ENCODE data around the gene RHBDL3. TPM values are rescaled to one million over a fixed set of nuclear protein-coding genes. Genes with fewer than 3 reads are reported as not detected.
"Not testable (repeated sequence)": the region's sequence is repeated elsewhere in the genome, so short reads cannot be mapped to it uniquely, and the experiment has no call there.

Gene RHBDL3, protein sequence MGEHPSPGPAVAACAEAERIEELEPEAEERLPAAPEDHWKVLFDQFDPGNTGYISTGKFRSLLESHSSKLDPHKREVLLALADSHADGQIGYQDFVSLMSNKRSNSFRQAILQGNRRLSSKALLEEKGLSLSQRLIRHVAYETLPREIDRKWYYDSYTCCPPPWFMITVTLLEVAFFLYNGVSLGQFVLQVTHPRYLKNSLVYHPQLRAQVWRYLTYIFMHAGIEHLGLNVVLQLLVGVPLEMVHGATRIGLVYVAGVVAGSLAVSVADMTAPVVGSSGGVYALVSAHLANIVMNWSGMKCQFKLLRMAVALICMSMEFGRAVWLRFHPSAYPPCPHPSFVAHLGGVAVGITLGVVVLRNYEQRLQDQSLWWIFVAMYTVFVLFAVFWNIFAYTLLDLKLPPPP
- under 1 TPM; 0.08 to 0.79 (median 0.21) TPM for polyA plus RNA-seq

DNA sequence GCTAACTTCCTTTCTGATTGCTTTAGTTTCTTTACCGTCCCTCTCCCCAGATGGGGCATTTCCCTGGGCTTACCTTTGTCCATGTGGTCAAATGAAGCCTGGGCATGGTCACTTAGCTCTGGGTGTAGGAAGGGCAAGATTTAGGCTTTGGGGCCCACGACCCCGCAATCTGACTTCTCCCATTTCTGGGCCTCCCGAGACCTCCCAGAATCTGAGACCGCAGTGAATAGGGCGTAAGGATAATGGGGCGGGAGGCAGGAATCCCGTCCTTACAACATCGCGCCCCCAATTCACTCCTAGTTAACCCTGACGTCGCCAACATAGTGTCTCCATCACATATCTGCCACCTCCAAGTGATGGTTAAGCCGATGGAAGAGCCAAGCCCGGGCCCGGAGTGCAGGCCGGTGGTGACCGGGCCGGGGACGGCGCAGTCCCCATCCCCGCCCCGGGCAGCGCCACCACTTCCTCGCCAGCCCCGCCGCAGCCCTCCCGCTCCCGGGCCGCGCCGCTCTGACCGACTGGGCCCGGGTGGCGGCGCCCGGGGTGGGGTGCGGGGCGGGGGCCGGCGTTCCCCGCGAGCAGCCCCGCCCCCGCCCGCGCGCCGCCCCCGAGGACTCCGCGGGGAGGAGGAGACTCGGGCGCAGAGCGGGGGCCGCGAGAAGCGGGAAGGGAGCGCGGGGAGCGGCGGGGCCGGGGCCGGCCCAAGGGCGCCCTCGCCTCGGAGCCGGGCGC is at the start of gene RHBDL3:
Gene RHBDL3, plus strand, starts transcription at position 641 of the 732 bp plus-strand sequence. CDS start 358 bp downstream, outside the sequence.
- H3K27ac ChIP-seq (ENCODE audit: low read depth, low read length), result no peak within 1 kb of the TSS
- WGBS, 3 donors, result 3 to 4% (median 4%) methylated on average over 36 to 64 of the region's 68 CpGs

- WGBS, 3 donors, result 70 to 72% (median 72%) methylated on average over 3 of the region's 3 CpGs
- H3K27ac ChIP-seq (ENCODE audit: low read depth, low read length), result no peak overlapping the region
Observed at GRCh38 chr17:32222621-32223020, 43.0 kb upstream of the RHBDL3 start.

DNA sequence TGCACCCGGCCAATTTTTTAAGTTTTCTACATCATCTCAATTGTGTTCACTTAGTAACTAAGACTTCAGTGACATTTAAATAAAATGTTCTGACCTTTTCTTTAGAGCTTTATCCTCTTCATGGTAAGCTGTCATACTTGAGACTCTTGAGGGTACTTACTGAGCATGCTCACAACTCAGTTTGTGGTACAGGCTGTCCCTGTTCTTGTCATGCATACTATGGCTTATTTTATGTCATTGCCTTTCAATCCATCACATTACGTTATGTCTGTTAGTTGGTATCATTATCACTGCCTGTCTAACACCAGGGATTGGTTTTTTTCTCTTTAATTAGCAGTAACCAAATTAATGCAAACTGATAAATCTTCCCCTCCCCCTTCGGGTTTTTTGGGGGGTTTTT is 41.9 kb upstream of the RHBDL3 start:
- no peak overlapping the region for H3K27ac ChIP-seq (ENCODE audit: low read depth, low read length)
- WGBS, 3 donors, result 86 to 93% (median 91%) methylated on average over 3 of the region's 3 CpGs

GRCh38 chr17:32226886-32227285 is 38.7 kb upstream of the RHBDL3 start:
- no peak overlapping the region for H3K27ac ChIP-seq (ENCODE audit: low read depth, low read length)
- WGBS, 3 donors, result 42 to 88% (median 78%) methylated on average over 3 of the region's 3 CpGs

GRCh38 chr17:32227910-32228309 is 37.7 kb upstream of the RHBDL3 start:
- whole genome bisulfite sequencing, 3 donors, result 76 to 87% (median 81%) methylated on average over 9 of the region's 9 CpGs
- no peak overlapping the region for H3K27ac ChIP-seq (ENCODE audit: low read depth, low read length)

DNA sequence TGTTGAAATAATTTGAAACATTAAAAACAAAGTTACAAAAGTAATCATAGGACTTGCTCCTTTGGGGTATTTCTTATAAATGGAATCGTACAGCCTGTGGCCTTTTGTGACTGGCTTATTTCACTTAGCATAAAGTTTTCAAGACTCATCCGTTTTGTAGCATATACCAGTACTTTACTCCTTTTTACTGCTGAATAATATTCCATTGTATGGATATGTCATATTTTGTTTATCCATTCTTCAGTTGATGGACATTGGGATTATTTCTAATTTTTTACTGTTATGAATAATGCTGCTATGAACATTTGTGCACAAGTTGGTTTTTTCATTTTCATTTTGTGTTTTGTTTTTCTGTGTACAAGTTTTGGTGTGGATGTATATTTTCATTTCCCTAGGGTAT is 30.0 kb upstream of the RHBDL3 start:
- 66 to 92% (median 86%) methylated on average over 2 of the region's 2 CpGs for WGBS, 3 donors

GRCh38 chr17:32239456-32239855 is 26.2 kb upstream of the RHBDL3 start:
- no peak overlapping the region for H3K27ac ChIP-seq (ENCODE audit: low read depth, low read length)
- WGBS, 3 donors, result 33 to 74% (median 36%) methylated on average over 2 of the region's 2 CpGs

More for the DNA sequence above, 30.0 kb upstream of the RHBDL3 start:
- H3K27ac ChIP-seq (ENCODE audit: low read depth, low read length), result no peak overlapping the region

- 79 to 82% (median 80%) methylated on average over 8 of the region's 8 CpGs for WGBS, 3 donors
- no peak overlapping the region for H3K27ac ChIP-seq (ENCODE audit: low read depth, low read length)
Observed at GRCh38 chr17:32240750-32241149, 24.9 kb upstream of the RHBDL3 start.

GRCh38 chr17:32241640-32242039 is 24.0 kb upstream of the RHBDL3 start:
- no peak overlapping the region for H3K27ac ChIP-seq (ENCODE audit: low read depth, low read length)
- 80 to 82% (median 80%) methylated on average over 1 of the region's 1 CpG for WGBS, 3 donors

DNA sequence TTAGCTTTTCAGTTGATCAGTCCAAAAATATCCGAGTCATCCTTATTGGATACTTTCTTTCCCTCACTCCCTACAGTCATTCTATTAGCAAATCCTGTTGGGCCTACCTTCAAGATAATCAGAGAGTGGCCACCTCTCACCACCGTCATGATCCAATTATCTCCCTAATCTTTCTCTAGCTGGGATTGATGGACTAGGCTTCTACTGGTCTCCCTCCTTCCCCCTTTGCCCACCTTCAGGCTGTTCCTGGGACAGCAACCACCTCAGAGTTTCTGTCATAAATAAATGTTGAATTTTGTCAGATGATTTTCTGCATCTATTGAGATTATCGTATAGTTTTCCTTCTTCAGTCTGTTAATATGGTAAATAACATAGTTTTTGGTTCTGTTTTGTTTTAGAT is 16.2 kb upstream of the RHBDL3 start:
- no peak overlapping the region for H3K27ac ChIP-seq (ENCODE audit: low read depth, low read length)
- 88 to 92% (median 90%) methylated on average over 3 of the region's 3 CpGs for WGBS, 3 donors

DNA sequence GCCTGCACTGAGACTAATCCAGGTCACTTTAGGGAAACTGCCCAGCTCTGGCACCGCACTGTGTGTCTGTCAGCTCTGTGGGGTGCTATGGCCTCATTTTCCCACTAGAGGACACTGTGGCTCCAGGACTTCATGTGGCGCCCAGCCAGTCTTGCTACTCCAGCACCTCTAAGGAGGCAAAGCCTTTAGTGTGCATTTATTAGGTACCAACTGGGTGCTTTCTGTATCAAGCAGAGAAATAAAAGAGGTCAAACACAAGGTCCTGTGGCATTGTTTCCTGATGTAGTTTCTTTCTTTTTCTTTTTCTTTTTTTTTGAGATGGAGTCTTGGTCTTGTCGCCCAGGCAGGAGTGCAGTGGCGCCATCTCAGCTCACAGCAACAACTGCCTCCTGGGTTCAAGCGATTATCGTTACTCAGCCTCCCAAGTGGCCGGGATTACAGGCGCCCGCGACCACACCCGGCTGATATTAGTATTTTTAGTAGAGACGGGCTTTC is 12.5 kb upstream of the RHBDL3 start:
- 58 to 68% (median 59%) methylated on average over 12 of the region's 12 CpGs for WGBS, 3 donors
- no peak overlapping the region for H3K27ac ChIP-seq (ENCODE audit: low read depth, low read length)

- H3K27ac ChIP-seq (ENCODE audit: low read depth, low read length), result no peak overlapping the region
- 31 to 52% (median 48%) methylated on average over 9 of the region's 9 CpGs for WGBS, 3 donors
Observed at GRCh38 chr17:32256012-32256700, 9.5 kb upstream of the RHBDL3 start.

DNA sequence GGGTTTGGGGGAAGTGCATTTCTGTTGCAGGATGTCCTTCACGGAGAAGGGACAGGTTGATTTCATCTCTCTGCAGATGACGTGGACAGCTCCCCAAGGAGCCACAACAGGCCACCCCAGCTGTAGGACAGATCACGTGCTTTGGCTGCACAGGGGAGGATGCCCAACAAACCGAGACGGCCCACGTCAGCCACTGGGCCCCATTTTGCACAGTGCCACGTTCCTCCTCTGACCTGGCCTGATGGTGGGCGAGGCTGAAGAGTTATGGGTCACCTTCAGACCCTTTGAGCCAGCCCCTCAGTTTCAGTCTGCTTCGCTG is 9.0 kb upstream of the RHBDL3 start:
- H3K27ac ChIP-seq (ENCODE audit: low read depth, low read length), result no peak overlapping the region
- 59 to 89% (median 68%) methylated on average over 9 of the region's 9 CpGs for WGBS, 3 donors

GRCh38 chr17:32258383-32259140 is 7.1 kb upstream of the RHBDL3 start:
- WGBS, 3 donors, result 64 to 77% (median 65%) methylated on average over 18 of the region's 18 CpGs
- H3K27ac ChIP-seq (ENCODE audit: low read depth, low read length), result no peak overlapping the region

DNA sequence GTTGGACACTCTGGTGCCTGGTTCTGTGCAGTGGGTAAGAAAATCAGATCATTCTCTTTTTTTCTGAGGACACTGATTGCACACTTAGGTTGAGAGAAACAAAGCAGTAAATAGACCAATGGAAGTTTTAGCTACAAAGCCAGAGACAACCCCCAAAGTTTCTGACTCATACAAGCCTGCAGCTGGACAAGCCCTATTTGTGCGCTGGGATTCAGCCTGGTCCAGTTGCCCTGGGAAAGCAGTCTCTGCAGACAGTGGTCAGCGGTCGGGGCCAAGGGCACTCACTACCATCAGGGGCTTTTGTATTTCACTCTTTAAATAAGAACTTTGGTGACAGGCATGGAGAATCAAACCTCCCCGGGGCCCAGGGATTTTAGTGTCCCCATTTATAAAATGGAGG is 6.0 kb upstream of the RHBDL3 start:
- WGBS, 3 donors, result 79 to 88% (median 87%) methylated on average over 4 of the region's 4 CpGs
- no peak overlapping the region for H3K27ac ChIP-seq (ENCODE audit: low read depth, low read length)

GRCh38 chr17:32261417-32261736 is 4.3 kb upstream of the RHBDL3 start:
- no peak overlapping the region for H3K27ac ChIP-seq (ENCODE audit: low read depth, low read length)
- 23 to 52% (median 51%) methylated on average over 7 of the region's 7 CpGs for WGBS, 3 donors

DNA sequence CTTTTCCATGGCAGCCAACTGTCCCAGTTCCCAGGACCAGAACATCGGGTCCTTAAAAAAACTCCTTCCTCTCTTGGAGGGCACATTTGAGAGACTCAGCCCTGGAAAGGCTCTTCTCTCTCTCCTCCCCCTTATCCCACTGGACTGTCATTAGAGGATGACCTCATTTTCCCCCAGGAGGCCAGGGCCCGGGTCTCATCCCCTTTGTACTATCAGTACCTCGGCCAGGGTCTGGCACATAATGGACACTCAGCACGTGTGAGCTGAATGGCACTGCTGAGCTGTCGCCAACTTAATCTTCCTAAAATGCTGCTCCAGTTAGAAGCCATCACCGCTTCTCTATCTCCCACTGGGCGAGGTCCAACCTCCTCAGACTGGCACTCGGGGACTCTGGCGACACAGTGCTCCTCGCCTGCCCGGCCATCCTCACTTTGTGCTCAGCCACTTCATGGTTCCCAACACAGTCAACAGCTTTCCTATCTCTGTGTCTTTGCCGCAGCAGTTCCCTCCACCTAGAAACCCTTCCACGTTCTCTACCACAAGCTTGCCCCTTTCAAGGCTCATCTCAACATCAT is 3.6 kb upstream of the RHBDL3 start:
- 79 to 85% (median 82%) methylated on average over 13 of the region's 13 CpGs for WGBS, 3 donors
- no peak overlapping the region for H3K27ac ChIP-seq (ENCODE audit: low read depth, low read length)

- WGBS, 3 donors, result 89 to 96% (median 96%) methylated on average over 17 of the region's 17 CpGs
- not testable (repeated sequence) for H3K27ac ChIP-seq (ENCODE audit: low read depth, low read length)
Observed at GRCh38 chr17:32263515-32263914, 2.1 kb upstream of the RHBDL3 start.

Data from adipose tissue (tissue), 3 donors.